ENCODE measurements around the gene MTX1.

DNA sequence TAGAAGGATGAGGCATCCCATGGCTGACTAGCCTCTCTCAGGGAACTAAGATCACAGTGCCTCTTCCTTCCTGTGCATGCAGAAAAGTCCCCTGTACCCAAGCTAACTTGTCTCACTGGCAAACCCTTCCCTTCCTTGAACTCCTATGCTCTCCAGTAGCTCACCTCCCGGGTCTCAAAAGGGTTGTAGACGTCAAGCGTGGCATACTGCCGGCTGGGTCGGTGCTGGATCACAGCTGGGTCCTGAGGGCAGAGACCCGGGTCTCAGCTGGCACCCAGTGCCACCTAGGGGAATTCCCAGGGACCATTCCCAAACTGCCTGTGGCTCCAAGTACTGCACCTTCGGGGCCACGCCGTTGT lies 53.0 kb downstream of the MTX1 start:
- TF ChIP-seq, protein P1, sequence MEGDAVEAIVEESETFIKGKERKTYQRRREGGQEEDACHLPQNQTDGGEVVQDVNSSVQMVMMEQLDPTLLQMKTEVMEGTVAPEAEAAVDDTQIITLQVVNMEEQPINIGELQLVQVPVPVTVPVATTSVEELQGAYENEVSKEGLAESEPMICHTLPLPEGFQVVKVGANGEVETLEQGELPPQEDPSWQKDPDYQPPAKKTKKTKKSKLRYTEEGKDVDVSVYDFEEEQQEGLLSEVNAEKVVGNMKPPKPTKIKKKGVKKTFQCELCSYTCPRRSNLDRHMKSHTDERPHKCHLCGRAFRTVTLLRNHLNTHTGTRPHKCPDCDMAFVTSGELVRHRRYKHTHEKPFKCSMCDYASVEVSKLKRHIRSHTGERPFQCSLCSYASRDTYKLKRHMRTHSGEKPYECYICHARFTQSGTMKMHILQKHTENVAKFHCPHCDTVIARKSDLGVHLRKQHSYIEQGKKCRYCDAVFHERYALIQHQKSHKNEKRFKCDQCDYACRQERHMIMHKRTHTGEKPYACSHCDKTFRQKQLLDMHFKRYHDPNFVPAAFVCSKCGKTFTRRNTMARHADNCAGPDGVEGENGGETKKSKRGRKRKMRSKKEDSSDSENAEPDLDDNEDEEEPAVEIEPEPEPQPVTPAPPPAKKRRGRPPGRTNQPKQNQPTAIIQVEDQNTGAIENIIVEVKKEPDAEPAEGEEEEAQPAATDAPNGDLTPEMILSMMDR (optimal IDR thresholded peaks at IDR 0.05 in 1 of 3, IDR thresholded peaks at IDR 0.05 in 1 of 3, conservative IDR thresholded peaks at IDR 0.05 in 1 of 3; ENCODE audit: extremely low read depth in 1 of 3, insufficient read depth in 2 of 3, low read length in 3 of 3): no peak
- TF ChIP-seq EZH2 (IDR thresholded peaks at IDR 0.05; ENCODE audit: low read length): no peak

Measured in keratinocyte (primary cell).